Activated CD4-positive, alpha-beta T cell treated with anti-CD3 and anti-CD28 coated beads, Interleukin-2, Interleukin-4, amounts not matched to agents 100 ng/mL and 50 ng/mL, durations not matched to agents 16 hours and 8 hours (primary cell): Measurements from ENCODE around the gene GJB3.
"Not testable (repeated sequence)": the region's sequence is repeated elsewhere in the genome, so short reads cannot be mapped to it uniquely, and the experiment has no call there.

Experiments
- DNase-seq: peaks from one replicate; pipeline ENCODE4 v3.0.0-alpha.2; 2020; ENCODE audit warnings: low spot score

The GJB3 gene

GRCh38 chr1:34786521-34787325 lies 5.7 kb downstream of the GJB3 start:
- DNase-seq: peak; percentile 70

DNA sequence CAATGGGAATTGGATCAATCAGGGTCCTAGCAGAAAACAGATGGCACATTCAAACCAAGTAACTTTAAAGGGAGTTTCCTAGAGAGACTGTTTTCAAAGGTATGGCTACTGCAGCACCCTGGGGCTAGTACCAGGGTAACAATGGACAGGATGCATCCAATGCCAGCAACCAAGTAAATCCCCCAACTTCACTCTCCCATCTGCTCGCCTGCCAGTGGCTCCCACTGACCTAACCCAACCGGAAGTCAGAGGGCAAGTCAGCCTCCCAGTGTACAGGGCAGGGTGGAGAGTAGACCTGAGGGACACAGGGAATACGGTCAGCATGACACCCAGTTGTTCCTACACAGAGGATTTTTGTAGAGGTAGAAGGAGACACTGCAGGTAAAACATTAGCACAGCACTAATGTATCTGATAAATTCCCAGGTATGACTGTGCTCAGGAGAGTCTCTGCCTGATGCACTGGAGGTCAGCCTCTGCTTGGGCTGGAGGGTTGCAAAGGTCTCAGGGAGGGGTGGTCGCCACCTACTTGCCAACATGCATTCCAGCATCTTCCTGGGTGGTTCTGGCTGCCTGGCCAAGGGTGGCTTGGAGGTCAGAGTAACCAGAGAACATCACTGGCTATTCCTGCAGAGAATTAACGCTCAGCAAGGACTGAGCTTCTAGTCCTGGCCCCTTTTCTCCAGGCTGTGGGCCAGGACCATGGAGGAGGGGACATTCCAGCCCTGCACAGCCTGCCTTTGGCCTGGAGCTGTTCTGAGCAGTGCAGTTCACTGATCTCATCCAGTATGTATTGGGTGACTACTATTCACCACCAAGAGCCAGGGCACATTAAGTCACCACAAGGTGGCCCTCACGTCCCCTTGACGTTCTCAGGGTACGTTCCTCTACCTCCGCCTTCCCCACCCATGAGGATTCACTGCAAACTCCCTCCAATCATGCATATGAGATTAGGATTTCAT lies 6.7 kb downstream of the GJB3 start:
- no peak for DNase-seq

DNA sequence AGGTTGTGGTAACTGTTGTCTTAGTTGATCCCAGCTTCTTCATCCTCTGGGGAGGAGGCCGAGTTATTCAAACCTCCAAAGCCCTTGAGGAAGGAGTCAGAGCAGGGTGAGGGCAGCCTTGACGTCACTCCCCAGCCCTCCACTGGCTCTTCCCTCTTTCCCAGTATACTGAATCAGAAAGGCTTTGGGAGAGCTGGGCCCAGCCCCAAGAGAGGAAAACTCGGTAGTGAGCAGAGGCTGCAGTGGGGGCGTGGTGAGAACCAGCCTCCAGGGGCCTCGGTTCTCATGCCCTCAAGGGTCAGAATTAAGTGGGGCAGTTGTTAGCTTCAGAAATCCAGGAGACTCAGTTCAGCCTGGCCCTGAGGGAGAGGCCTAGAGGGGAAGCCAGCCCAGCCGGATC lies 10.0 kb downstream of the GJB3 start:
- no peak for DNase-seq

GRCh38 chr1:34792424-34792823 lies 11.4 kb downstream of the GJB3 start:
- no peak for DNase-seq

DNA sequence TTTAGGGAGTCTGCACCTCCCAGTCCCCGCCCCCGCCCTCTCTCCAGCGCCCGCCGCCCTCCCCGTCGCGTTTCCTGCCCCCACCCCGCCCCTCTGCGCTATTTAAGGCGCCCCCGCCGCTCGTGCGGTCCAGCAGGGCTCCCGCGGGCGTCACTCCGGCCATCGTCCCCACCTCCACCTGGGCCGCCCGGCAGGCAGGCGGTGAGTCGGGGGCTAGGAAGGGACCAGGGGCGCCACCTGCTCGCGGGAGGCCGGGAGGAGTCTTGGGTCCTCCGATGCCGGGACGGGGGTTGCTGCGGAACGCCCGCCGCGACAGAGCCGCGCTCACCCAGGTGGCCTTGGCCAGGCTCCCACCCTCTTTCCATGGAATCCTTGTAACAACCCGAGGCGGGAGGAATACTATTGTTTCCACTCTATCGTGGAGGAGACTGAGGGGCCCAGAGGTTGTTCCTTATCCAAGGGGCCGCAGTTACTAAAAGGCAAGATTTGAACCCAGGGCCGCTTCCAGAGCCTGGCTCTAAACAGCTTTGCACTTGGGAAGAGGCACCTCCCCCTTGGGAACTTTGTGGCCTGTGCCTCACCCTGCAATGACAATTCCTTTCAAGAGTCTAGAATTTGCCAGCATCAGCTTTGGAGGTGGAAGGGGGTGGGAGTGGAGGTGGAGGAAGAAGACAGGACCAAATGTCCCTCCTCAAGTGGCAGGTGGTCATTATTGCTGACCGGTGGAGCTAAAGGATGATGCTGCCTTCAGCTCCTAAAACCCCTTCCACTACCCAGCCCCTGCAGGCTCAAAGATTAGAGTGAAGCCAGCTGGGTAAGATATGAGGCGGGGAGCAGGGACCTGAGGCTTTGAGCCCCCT lies 12.1 kb downstream of the GJB3 start, which contains the start of gene GJA4:
Gene GJA4 (plus strand): TSS at position 132 of the 860 bp plus-strand sequence. CDS start 1,215 bp downstream, outside the sequence.
- no peak for DNase-seq

GRCh38 chr1:34794001-34794789 lies 13.2 kb downstream of the GJB3 start:
- DNase-seq: no peak

DNA sequence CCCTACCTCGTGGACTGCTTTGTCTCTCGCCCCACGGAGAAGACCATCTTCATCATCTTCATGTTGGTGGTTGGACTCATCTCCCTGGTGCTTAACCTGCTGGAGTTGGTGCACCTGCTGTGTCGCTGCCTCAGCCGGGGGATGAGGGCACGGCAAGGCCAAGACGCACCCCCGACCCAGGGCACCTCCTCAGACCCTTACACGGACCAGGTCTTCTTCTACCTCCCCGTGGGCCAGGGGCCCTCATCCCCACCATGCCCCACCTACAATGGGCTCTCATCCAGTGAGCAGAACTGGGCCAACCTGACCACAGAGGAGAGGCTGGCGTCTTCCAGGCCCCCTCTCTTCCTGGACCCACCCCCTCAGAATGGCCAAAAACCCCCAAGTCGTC lies 13.8 kb downstream of the GJB3 start:
- DNase-seq: no peak

GRCh38 chr1:34795916-34796315 lies 14.9 kb downstream of the GJB3 start:
- DNase-seq: no peak

DNA sequence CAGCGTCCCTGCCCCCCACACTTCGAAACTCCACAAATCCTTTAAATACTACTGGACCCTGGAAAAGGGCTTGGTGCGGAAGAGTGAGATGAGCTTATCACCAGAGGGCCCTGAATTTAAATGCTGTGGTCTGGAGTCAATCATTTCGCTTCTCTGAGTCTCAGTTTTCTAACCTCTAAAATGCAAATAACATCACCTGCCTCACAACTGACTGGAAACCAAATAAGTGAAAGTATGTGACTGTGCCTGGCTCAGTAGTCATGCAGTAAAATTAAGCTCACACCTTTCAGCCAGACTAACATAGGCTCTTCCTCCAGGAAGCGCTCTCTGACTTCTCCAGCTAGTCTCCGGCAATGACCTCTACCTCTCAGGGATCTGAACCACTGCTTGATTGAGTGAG lies 16.0 kb downstream of the GJB3 start:
- no peak for DNase-seq

DNA sequence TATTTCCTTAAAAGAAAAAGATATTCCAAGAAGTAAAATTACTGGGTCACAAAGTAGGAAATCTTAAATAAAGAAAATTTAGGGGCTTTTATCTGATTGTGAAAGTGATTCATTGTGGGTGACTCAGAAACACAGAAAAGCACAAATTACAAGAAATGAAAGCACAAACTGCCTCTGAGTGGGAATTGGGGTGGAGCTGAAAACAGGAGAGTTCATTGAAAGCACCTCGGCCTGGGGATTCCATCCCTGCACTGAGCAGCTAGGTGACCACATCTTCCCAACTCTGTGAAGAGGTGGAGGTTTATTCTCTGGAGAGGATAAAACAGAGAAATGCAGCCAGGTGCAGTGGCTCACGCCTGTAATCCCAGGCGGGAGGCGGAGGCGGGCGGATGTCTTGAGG lies 19.2 kb downstream of the GJB3 start:
- peak; percentile 21 for DNase-seq

DNA sequence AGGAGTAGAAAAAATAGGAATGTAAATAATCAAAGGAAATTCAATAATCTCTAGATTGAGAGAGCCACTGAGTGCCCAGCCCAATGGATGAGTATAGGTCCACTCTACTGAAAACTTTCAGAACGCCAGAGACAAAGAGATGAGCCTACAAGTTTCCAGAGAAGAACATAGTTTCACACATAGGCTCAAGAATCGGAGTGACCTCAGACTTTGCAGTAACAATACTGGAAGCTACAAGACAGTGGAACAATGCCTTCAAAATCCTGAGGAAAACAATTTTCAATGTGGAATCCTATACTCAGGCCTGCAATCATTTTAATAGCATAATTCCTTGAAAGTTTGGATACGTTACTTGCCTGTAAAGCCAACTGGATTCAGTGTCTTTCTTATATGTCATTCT lies 22.8 kb downstream of the GJB3 start:
- DNase-seq: no peak

GRCh38 chr1:34806396-34806795 lies 25.4 kb downstream of the GJB3 start:
- DNase-seq: no peak

DNA sequence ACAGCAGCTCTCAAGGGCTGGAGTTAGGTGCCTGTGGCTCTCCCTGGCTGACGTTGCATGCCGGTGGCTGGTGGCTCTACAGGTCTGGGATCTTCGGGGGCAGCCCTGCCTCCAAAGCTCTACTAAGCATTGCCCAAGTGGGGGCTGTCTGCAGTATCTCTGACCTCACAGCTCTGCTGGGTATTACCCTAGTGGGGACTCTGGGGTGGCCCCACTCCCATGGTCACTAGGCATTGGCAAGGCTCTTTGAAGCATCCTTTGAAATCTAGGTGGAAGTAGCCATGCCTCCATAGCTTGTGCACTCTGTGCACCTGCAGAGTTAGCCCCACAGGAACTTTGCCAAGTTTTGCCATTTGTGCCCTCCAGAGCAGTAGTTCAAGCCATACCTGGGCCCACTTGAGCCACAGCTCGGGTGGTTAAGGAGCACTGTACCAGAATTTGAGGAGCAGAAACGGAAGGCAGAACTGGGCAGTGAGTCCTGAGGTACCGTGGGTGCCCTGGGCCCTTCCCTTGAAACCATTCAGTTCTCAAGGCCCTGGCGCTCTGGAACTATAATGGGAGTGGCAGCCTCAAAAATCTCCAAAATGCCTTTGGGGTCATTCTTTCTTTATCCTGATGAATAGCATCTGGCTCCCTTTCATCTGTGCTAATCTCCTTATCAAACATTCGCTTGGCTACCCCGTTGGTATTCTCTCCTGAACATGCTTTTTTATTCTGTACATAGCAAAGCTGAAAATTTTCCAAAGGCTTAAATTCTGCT lies 27.2 kb downstream of the GJB3 start:
- no peak for DNase-seq

- not testable (repeated sequence) for DNase-seq
Measured at GRCh38 chr1:34810781-34811180, 29.8 kb downstream of the GJB3 start.

GRCh38 chr1:34816332-34816731 lies 35.3 kb downstream of the GJB3 start:
- DNase-seq: no peak

GRCh38 chr1:34816778-34817177 lies 35.8 kb downstream of the GJB3 start:
- DNase-seq: no peak

DNA sequence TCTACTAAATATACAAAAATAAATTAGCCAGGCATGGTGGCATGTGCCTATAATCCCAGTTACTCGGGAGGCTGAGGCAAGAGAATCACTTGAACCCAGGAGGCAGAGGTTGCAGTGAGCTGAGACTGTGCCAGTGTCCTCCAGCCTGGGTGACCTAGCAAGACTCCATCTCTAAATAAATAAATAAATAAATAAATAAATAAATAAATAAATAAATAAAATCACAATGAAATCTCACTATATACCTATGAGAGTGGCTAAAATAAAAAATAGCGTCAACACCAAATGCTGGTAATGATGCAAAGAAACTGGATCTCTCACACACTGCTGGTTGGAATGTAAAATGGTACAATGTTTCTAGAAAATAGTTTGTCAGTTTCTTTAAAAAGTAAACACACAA lies 37.8 kb downstream of the GJB3 start:
- DNase-seq: not testable (repeated sequence)

DNA sequence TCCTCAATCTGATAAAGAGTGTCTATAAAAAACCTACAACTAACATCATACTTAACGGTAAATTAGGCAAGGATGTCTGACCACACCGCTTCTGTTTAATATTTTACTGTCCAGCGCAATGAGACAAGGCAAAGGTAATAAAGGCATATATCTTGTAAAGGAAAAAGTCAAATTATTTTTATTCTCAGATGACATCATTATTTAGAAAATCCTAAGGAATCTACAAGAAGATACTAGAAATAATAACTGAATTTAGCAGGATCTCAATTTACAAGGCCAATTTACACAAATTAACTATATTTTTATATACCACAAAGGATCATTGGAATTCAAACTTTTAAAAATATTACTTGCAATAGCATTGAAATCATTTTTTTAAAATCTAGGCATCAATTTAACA lies 41.2 kb downstream of the GJB3 start:
- no peak for DNase-seq

DNA sequence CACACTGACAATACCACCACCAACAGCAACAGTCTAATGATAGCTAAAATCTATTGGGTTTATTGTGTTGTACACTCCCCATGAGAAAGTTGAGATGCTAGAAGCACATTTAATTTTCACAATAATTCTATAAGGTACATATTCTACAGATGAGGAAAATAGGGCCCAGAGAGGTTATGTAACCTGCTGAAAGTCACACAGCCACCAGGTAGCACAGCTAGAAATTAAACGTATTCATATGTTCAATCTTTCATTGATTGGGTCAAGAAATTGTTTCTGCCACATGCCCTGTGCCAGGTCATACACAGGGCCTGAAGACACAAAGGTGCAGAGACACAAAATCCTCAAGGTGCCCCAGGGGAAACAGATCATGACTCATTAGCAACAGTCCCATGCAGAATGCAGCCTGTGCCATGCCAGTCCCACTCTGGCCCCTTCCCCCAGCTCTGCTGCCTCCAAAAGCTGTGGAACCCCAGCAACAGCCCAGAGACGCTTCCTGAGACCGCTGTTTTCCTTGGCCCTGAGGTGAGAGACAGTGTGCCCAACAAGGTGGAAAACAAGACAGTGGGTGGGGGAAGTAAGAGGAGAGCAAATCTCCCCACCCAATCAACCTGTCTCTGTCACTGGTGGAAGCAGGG lies 43.9 kb downstream of the GJB3 start:
- no peak for DNase-seq
